ENCODE measurements around the gene MBNL2. TPM values are rescaled to one million over a fixed set of nuclear protein-coding genes. Genes with fewer than 3 reads are reported as not detected.

The MBNL2 gene
- total and polyA plus RNA-seq, 2 experiments from 2014 or later: 0.55 to 3.2 TPM

DNA sequence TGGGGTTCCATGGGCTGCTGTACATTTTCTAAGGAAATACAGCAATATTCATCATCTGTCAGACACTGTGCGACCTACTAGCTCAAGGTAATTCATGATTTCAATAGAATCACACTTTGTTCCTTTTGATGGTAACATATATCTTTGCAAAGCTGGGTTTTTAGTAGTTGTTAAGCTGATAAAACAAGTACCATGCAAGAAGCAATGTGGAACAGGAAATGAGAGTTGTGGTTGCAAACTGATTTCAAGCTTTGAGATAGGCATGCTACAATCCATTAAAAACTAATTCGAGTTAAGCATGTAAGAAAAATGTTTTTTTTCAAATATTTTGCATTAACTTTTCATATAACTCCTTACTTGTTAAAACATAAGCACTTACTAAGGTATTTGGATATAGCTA lies 6.8 kb upstream of the MBNL2 start:
- Histone ChIP-seq H3F3A (replicated peaks; ENCODE audit: low read depth) (no peaks in the 10 kb centered on the region), H3K4me2 (no peak overlapping the region), H3K4me1 (ENCODE audit: insufficient read depth) (no peaks in the 10 kb centered on the region), H2AFZ (no peak overlapping the region), H4K20me1 (replicated peaks; ENCODE audit: insufficient read depth) (peaks cover 4% of the 10 kb centered on the region), H3K27ac (ENCODE audit: low read depth) (no peak overlapping the region), H3K9me2 (ENCODE audit: insufficient read depth) (no peaks in the 10 kb centered on the region), H3K36me3 (ENCODE audit: insufficient read depth) (no peaks in the 10 kb centered on the region), H3K27me3 (ENCODE audit: insufficient read depth) (no peaks in the 10 kb centered on the region), H3K79me2 (replicated peaks; ENCODE audit: insufficient read depth) (no peaks in the 10 kb centered on the region), H3K4me3 (no peak overlapping the region)
- no peak for TF ChIP-seq JUNB (IDR thresholded peaks at IDR 0.05; ENCODE audit: unreplicated experiment)
- TF ChIP-seq EZH2 (IDR thresholded peaks at IDR 0.05; ENCODE audit: low read depth, unreplicated experiment): no peak
- no peak for TF ChIP-seq CREB1 (CRISPR knock-in tag; IDR thresholded peaks at IDR 0.05; ENCODE audit: low read depth)
- Mint-ChIP-seq H3K36me3 (ENCODE audit: low read depth) (no peaks in the 10 kb centered on the region), H3K9me3 (no peaks in the 10 kb centered on the region), H3K4me1 (no peaks in the 10 kb centered on the region), H3K4me3 (no peak overlapping the region), H3K27me3 (ENCODE audit: insufficient read depth, low read depth, poor library complexity) (no peaks in the 10 kb centered on the region), H3K27ac (no peak overlapping the region)
- ATAC-seq (no peak), DNase-seq (ENCODE audit: low spot score) (no peak)

GRCh38 chr13:97219226-97219625 lies 2.9 kb upstream of the MBNL2 start:
- Histone ChIP-seq H3F3A (replicated peaks; ENCODE audit: low read depth) (no peaks in the 10 kb centered on the region), H2AFZ (no peak overlapping the region), H3K27ac (ENCODE audit: low read depth) (no peak overlapping the region), H3K27me3 (ENCODE audit: insufficient read depth) (peaks cover 18% of the 10 kb centered on the region), H3K4me1 (ENCODE audit: insufficient read depth) (peaks cover 16% of the 10 kb centered on the region), H3K36me3 (ENCODE audit: insufficient read depth) (no peaks in the 10 kb centered on the region), H3K4me3 (no peak overlapping the region), H3K4me2 (no peak overlapping the region), H4K20me1 (replicated peaks; ENCODE audit: insufficient read depth) (no peaks in the 10 kb centered on the region), H3K79me2 (replicated peaks; ENCODE audit: insufficient read depth) (no peaks in the 10 kb centered on the region), H3K9me2 (ENCODE audit: insufficient read depth) (no peaks in the 10 kb centered on the region)
- H3K4me1 Mint-ChIP-seq: peaks cover 20% of the 10 kb centered on the region
- H3K36me3 Mint-ChIP-seq (ENCODE audit: low read depth): no peaks in the 10 kb centered on the region
- ATAC-seq (no peak), DNase-seq (ENCODE audit: low spot score) (no peak)
- no peak overlapping the region for H3K27ac Mint-ChIP-seq
- peaks cover 11% of the 10 kb centered on the region for H3K27me3 Mint-ChIP-seq (ENCODE audit: insufficient read depth, low read depth, poor library complexity)
- H3K9me3 Mint-ChIP-seq: no peaks in the 10 kb centered on the region
- no peak overlapping the region for H3K4me3 Mint-ChIP-seq
- TF ChIP-seq ZNF114 (CRISPR knock-in tag; IDR thresholded peaks at IDR 0.05) (no peak), CTCF (conservative IDR thresholded peaks at IDR 0.05; ENCODE audit: low read depth in 2 of 2) (no peak), CREB1 (CRISPR knock-in tag; IDR thresholded peaks at IDR 0.05; ENCODE audit: low read depth) (no peak), NANOG (IDR thresholded peaks at IDR 0.05; ENCODE audit: borderline replicate concordance) (no peak), ZNF462 (CRISPR knock-in tag; IDR thresholded peaks at IDR 0.05) (no peak), STAT1 (IDR thresholded peaks at IDR 0.05; ENCODE audit: unreplicated experiment) (no peak), REST (IDR thresholded peaks at IDR 0.05; ENCODE audit: unreplicated experiment) (no peak), JUNB (IDR thresholded peaks at IDR 0.05; ENCODE audit: unreplicated experiment) (no peak), POLR2AphosphoS5 (IDR thresholded peaks at IDR 0.05; ENCODE audit: low read depth) (no peak), EZH2 (IDR thresholded peaks at IDR 0.05; ENCODE audit: low read depth, unreplicated experiment) (no peak)
